Keratinocyte (primary cell): Measurements from ENCODE around the gene ZNF646.

Experiments used
- CTCF ChIP-seq, 3 experiments: IDR thresholded peaks in 1 of 3; conservative IDR thresholded peaks in 1 of 3; optimal IDR thresholded peaks in 1 of 3; 2 replicates in 2 of 3; 3 replicates in 1 of 3; pipeline versions ENCODE3 to v1.5.1; 2011; ENCODE audit warnings: low read length in 3 of 3, mild to moderate bottlenecking in 3 of 3, moderate library complexity in 2 of 3, control low read depth in 1 of 3, inconsistent platforms in 1 of 3; ENCODE audit not compliant: insufficient read depth in 2 of 3; ENCODE audit errors: extremely low read depth in 1 of 3
- EZH2 ChIP-seq: IDR thresholded peaks from one replicate; pipeline ENCODE4 v1.6.1; 2012; ENCODE audit warnings: inconsistent platforms, mild to moderate bottlenecking, low read length, moderate library complexity

DNA sequence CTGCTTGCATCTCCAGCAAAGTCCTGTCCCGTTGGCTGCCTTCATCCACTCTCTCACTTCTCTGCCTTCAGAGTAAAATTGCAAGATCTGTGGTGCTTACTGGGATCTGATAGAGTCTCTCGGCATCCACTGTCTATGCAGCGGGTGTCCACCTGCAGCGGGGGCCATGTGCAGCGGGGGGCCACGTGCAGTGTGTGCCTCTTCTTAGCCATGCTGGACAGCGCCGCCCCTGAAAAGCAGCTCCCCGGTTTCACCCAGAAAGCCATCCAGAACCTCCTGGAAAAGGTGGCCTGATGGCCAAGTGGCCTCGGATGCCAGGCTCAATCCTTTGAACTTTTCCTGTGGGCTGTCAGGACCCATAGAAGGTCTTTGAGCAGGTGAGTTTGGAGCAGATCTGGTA lies 31.4 kb upstream of the ZNF646 start:
- TF ChIP-seq CTCF (optimal IDR thresholded peaks at IDR 0.05 in 1 of 3, IDR thresholded peaks at IDR 0.05 in 1 of 3, conservative IDR thresholded peaks at IDR 0.05 in 1 of 3; ENCODE audit: extremely low read depth in 1 of 3, insufficient read depth in 2 of 3, low read length in 3 of 3), result no peak
- no peak for TF ChIP-seq EZH2
